Cardiac fibroblast (primary cell): ENCODE measurements around the gene REELD1.

Experiments used
- DNase-seq, 2 donors: peaks; one replicate each; pipeline versions ENCODE4 v3.0.0 to v3.0.0-alpha.2; 2010; ENCODE audit warnings: low read depth in 2 of 2
- H3K4me3 ChIP-seq, 2 donors: replicated peaks in 1 of 2; 1 replicate in 1 of 2; 2 replicates in 1 of 2; pipeline ENCODE4 v1.5.1; 2011; ENCODE audit warnings: low read depth in 2 of 2, low read length in 2 of 2, mild to moderate bottlenecking in 2 of 2, moderate library complexity in 1 of 2
- TF ChIP-seq, protein P1 (sequence below): IDR thresholded peaks from one replicate; pipeline ENCODE4 v1.5.1; 2011; ENCODE audit warnings: low read depth, mild to moderate bottlenecking, low read length, inconsistent platforms

The REELD1 gene

DNA sequence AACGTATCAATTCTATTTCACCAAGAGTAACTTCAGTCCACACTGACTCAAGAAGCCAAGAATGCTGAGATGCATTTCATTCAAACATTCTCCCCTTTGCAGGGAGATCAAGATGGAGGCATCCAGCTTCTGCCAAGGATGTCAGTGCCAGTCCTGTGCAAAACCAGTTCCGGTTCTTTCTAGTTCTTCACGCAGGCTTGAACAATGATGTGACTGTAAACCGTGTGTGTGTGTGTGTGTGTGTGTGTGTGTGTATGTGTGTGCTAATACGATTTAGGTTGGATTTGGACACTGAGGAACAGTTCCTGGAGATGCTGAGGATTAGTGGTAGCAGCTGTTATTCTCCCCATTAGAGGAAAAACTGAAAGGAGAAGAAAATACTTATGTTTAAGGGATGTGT is at the start of gene REELD1:
Gene REELD1, plus strand, starts transcription at position 301 of the 400 bp plus-strand sequence. CDS start 2,415 bp downstream, outside the sequence.
- TF ChIP-seq, protein P1, sequence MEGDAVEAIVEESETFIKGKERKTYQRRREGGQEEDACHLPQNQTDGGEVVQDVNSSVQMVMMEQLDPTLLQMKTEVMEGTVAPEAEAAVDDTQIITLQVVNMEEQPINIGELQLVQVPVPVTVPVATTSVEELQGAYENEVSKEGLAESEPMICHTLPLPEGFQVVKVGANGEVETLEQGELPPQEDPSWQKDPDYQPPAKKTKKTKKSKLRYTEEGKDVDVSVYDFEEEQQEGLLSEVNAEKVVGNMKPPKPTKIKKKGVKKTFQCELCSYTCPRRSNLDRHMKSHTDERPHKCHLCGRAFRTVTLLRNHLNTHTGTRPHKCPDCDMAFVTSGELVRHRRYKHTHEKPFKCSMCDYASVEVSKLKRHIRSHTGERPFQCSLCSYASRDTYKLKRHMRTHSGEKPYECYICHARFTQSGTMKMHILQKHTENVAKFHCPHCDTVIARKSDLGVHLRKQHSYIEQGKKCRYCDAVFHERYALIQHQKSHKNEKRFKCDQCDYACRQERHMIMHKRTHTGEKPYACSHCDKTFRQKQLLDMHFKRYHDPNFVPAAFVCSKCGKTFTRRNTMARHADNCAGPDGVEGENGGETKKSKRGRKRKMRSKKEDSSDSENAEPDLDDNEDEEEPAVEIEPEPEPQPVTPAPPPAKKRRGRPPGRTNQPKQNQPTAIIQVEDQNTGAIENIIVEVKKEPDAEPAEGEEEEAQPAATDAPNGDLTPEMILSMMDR = no peak
- H3K4me3 ChIP-seq = no peak within 1 kb of the TSS
- DNase-seq = no peak

GRCh38 chr4:146165221-146165620 is 49.1 kb upstream of the REELD1 start:
- TF ChIP-seq, protein P1 = no peak
- DNase-seq = no peak
- H3K4me3 ChIP-seq = no peak overlapping the region

- H3K4me3 ChIP-seq = no peak overlapping the region
- TF ChIP-seq, protein P1 = no peak
- peak; percentile 56 to 89 for DNase-seq
Measured at GRCh38 chr4:146165840-146166239, 48.5 kb upstream of the REELD1 start.

- DNase-seq = no peak
- TF ChIP-seq, protein P1 = no peak
- H3K4me3 ChIP-seq = no peak overlapping the region
Measured at GRCh38 chr4:146170149-146170548, 44.2 kb upstream of the REELD1 start.

DNA sequence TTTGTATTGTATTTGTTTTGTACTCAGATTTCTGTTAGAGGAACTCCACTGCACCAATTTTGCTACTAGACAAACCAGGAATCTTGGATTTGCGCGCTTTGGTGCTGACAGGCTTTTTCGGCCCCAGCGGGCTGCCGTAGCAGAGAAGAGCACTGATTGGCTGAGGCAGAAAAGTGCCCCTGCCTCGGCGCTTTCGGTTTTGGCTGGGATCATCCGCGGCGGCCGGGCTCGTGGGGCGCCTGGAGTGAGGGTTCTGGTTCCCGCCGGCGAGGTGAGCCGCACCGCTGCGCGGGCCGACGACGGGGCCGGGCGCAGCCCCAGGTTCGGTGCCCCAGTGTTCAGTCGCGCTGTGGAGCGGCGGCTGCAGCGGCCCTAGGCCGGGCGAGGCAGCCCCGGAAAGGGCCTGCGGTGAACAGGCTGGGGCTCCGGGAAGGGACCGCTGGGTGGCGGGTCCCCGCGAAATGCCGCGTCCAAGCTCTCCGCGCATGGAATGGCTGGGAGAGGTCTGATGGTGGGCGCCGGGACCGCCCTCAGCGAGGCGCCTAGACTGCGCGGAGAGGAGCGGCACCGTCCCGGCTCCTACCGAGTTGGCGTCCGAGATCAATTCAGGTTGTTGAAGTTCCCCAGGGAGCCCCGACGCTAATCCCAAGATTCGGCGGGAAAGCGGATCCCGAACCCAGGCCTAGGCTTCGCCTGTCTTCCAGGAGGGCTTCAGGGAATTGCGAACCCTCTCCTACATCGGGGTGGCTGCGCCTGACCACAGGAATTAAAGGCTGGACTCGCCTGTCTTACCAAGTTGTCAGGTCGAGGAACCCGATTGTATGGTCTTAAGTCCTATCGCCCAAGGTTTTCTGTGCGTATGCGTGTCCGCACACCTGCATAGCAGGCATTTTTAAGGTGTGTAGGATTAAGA is 38.5 kb upstream of the REELD1 start, which contains the start of gene LSM6:
Gene LSM6, plus strand, starts transcription at position 178 of the 913 bp plus-strand sequence. CDS start 7,204 bp downstream, outside the sequence.
- peak within 1 kb of the TSS; percentile 84 to 87 for H3K4me3 ChIP-seq
- DNase-seq = peak; percentile 88 to 89
- TF ChIP-seq, protein P1 = no peak

DNA sequence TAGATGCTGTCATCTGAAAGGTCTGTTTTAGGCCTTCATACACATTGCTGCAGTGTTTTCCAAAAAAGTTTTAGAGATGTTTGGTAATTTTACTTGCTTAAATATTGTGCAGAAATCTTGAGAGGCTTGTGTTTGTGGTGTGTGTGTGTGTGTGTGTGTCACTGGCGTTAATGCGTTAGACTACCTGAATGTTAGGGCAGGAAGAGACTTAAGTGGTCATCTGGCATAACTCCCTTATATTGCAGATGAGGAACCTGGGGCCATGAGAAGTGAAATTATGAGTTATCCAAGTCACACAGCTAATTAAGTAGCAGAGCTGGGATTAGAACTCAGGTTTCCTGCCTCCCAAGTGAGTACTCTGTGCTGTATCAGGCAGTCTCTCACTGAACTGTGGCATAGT is 37.4 kb upstream of the REELD1 start:
- TF ChIP-seq, protein P1 = no peak
- DNase-seq = peak in 1 of 2 donors; percentile 7
- peak overlapping the region; percentile 6 to 87 for H3K4me3 ChIP-seq
